ENCODE data around the gene RRP15. TPM values are rescaled to one million over a fixed set of nuclear protein-coding genes. Genes with fewer than 3 reads are reported as not detected.

Gene RRP15
- total and polyA plus RNA-seq, 9 of the 15 experiments (the other 6 are each of a cell fraction or from before 2014, with no cell fraction given), result 9.5 to 58.1 (median 29.3) TPM

- TF ChIP-seq MCM2 (IDR thresholded peaks at IDR 0.05; ENCODE audit: low read depth) (no peak), TFAM (CRISPR knock-in tag; conservative IDR thresholded peaks at IDR 0.05) (no peak), NONO (IDR thresholded peaks at IDR 0.05; ENCODE audit: low read depth in 2 of 2, low read length in 1 of 2) (peak in 1 of 2 experiments; percentile 34; a peak in 1 of 4 replicates), BCLAF1 (IDR thresholded peaks at IDR 0.05; ENCODE audit: borderline replicate concordance in 1 of 2, control insufficient read depth in 1 of 2, low read depth in 2 of 2, low read length in 1 of 2) (peak in 1 of 2 experiments; percentile 69; a peak in 1 of 4 replicates), ZNF212 (CRISPR knock-in tag; IDR thresholded peaks at IDR 0.05) (peak; percentile 70; the same call in 1 of the 2 replicates), IFI16 (CRISPR knock-in tag; IDR thresholded peaks at IDR 0.05) (no peak), NFE2 (IDR thresholded peaks at IDR 0.05; ENCODE audit: low read depth) (no peak; the same call in 1 of the 2 replicates), TFAP4 (CRISPR knock-in tag; IDR thresholded peaks at IDR 0.05; ENCODE audit: borderline replicate concordance) (peak; percentile 75), ZBTB8A (IDR thresholded peaks at IDR 0.05; ENCODE audit: partially characterized antibody) (no peak), MLLT1 (IDR thresholded peaks at IDR 0.05) (peak in 1 of 2 experiments; percentile 76; a peak in 2 of 4 replicates), RNF2 (IDR thresholded peaks at IDR 0.05) (peak; percentile 84), ZNF282 (CRISPR knock-in tag; IDR thresholded peaks at IDR 0.05) (no peak), ZBTB9 (CRISPR knock-in tag; IDR thresholded peaks at IDR 0.05) (no peak), SMARCA5 (IDR thresholded peaks at IDR 0.05) (no peak), EZH2 (IDR thresholded peaks at IDR 0.05; ENCODE audit: borderline replicate concordance, low read depth, low read length) (no peak), GTF2E2 (tag; IDR thresholded peaks at IDR 0.05) (no peak; the same call in 1 of the 2 replicates), ZNF778 (CRISPR knock-in tag; IDR thresholded peaks at IDR 0.05) (no peak), ZBTB49 (CRISPR knock-in tag; IDR thresholded peaks at IDR 0.05; ENCODE audit: borderline replicate concordance) (no peak)
Observed at GRCh38 chr1:218304281-218305039, 19.4 kb downstream of the RRP15 start (continued).

All from K562 (cell line).